ENCODE measurements around the gene LINS1.

- TF ChIP-seq L3MBTL2 (conservative IDR thresholded peaks at IDR 0.05) (no peak), ELF4 (IDR thresholded peaks at IDR 0.05) (no peak), HDGF (IDR thresholded peaks at IDR 0.05; ENCODE audit: borderline replicate concordance) (no peak), CTBP1 (IDR thresholded peaks at IDR 0.05; ENCODE audit: borderline replicate concordance) (no peak), FOXA1 (IDR thresholded peaks at IDR 0.05) (no peak), FOXM1 (IDR thresholded peaks at IDR 0.05; ENCODE audit: borderline replicate concordance) (no peak)
Measured at GRCh38 chr15:100560323-100560722, 41.7 kb downstream of the LINS1 start.
